ENCODE data around the gene GALC. TPM values are rescaled to one million over a fixed set of nuclear protein-coding genes. Genes with fewer than 3 reads are reported as not detected.

The GALC gene
- total RNA-seq, 1 experiment from 2014 or later = 819 TPM

- DNase-seq (ENCODE audit: extremely low read depth, low read depth) = no peak
These were observed 15.2 kb upstream of the GALC start for GRCh38 chr14:88008039-88008742.

- no peak for DNase-seq (ENCODE audit: extremely low read depth, low read depth)
These were observed 14.6 kb upstream of the GALC start for GRCh38 chr14:88007608-88008007.

- no peak for DNase-seq (ENCODE audit: extremely low read depth, low read depth)
These were observed 13.2 kb upstream of the GALC start for GRCh38 chr14:88005978-88006851.

GRCh38 chr14:88005050-88005481 is 12.1 kb upstream of the GALC start, which contains the start of gene GPR65:
GPR65 (plus strand) TSS chr14:88005135; CDS start chr14:88010848, 5,713 bp downstream.
- DNase-seq (ENCODE audit: extremely low read depth, low read depth) = peak; percentile 74

GRCh38 chr14:88004506-88005036 is 11.6 kb upstream of the GALC start:
- DNase-seq (ENCODE audit: extremely low read depth, low read depth) = no peak

GRCh38 chr14:88003425-88003824 is 10.4 kb upstream of the GALC start:
- no peak for DNase-seq (ENCODE audit: extremely low read depth, low read depth)

- no peak for DNase-seq (ENCODE audit: extremely low read depth, low read depth)
These were observed 9.6 kb upstream of the GALC start for GRCh38 chr14:88002421-88003075.

GRCh38 chr14:87999277-87999676 is 6.3 kb upstream of the GALC start:
- no peak for DNase-seq (ENCODE audit: extremely low read depth, low read depth)

GRCh38 chr14:87998482-87998881 is 5.5 kb upstream of the GALC start:
- DNase-seq (ENCODE audit: extremely low read depth, low read depth) = no peak

GRCh38 chr14:87996291-87996592 is 3.3 kb upstream of the GALC start:
- no peak for DNase-seq (ENCODE audit: extremely low read depth, low read depth)

GRCh38 chr14:87995500-87996290 is 2.7 kb upstream of the GALC start:
- peak; percentile 69 for DNase-seq (ENCODE audit: extremely low read depth, low read depth)

- DNase-seq (ENCODE audit: extremely low read depth, low read depth) = peak; percentile 99
These were observed 2.0 kb upstream of the GALC start for GRCh38 chr14:87994974-87995373.

GRCh38 chr14:87992346-87992717 is 650 bp downstream of the GALC start:
- no peak for DNase-seq (ENCODE audit: extremely low read depth, low read depth)

GRCh38 chr14:87990682-87991081 is 2.3 kb downstream of the GALC start:
- DNase-seq (ENCODE audit: extremely low read depth, low read depth) = no peak

GRCh38 chr14:87989956-87990299 is 3.1 kb downstream of the GALC start:
- no peak for DNase-seq (ENCODE audit: extremely low read depth, low read depth)

- DNase-seq (ENCODE audit: extremely low read depth, low read depth) = no peak
These were observed 3.6 kb downstream of the GALC start for GRCh38 chr14:87989221-87989955.

- no peak for DNase-seq (ENCODE audit: extremely low read depth, low read depth)
These were observed 13.3 kb downstream of the GALC start for GRCh38 chr14:87979689-87980088.

GRCh38 chr14:87975636-87976035 is 17.3 kb downstream of the GALC start:
- no peak for DNase-seq (ENCODE audit: extremely low read depth, low read depth)

- no peak for DNase-seq (ENCODE audit: extremely low read depth, low read depth)
These were observed 22.0 kb downstream of the GALC start for GRCh38 chr14:87971010-87971409.

GRCh38 chr14:87967496-87967895 is 25.5 kb downstream of the GALC start:
- no peak for DNase-seq (ENCODE audit: extremely low read depth, low read depth)

Measured in NCI-H460 (cell line).